ENCODE measurements around the gene SHF. TPM values are rescaled to one million over a fixed set of nuclear protein-coding genes. Genes with fewer than 3 reads are reported as not detected.
A peak's percentile ranks its signal among the peaks of the same experiment; 100 is the strongest.

The SHF gene
- total and polyA plus RNA-seq, 2 of the 8 experiments (the other 6 are each of a cell fraction or from before 2014, with no cell fraction given) = 13.1 to 26.7 TPM

- no peak overlapping the region for H3K56ac ChIP-seq (replicated peaks; ENCODE audit: insufficient read length, low read depth, low read length)
- no peak overlapping the region for H4K91ac ChIP-seq (replicated peaks; ENCODE audit: insufficient read length, low read length)
- no peak overlapping the region for H3K23ac ChIP-seq (ENCODE audit: insufficient read length)
- WGBS, 2 experiments (ENCODE audit: extremely low coverage in 1 of 2, insufficient coverage in 1 of 2, insufficient read length in 1 of 2, insufficient replicate concordance in 2 of 2, low coverage in 1 of 2, low lambda C conversion rate in 2 of 2, missing lambda C conversion rate in 1 of 2) = 47% methylated on average over 2 of the region's 2 CpGs; no CpG with 5 or more reads in 1 of the 2 experiments
- TF ChIP-seq BRCA1 (IDR thresholded peaks at IDR 0.05; ENCODE audit: low read depth, low read length) (no peak), RFX5 (IDR thresholded peaks at IDR 0.05; ENCODE audit: borderline replicate concordance, low read depth, low read length) (no peak), CTCF (IDR thresholded peaks at IDR 0.05; ENCODE audit: control extremely low read depth in 1 of 3, insufficient read depth in 1 of 3, low read depth in 1 of 3, low read length in 3 of 3) (peak in 2 of 3 experiments; percentile 48 to 52; a peak in 2 of 4 replicates), RAD21 (IDR thresholded peaks at IDR 0.05 in 1 of 2, conservative IDR thresholded peaks at IDR 0.05 in 1 of 2; ENCODE audit: low read depth in 2 of 2, low read length in 2 of 2) (peak; percentile 39 to 58; a peak in 3 of 4 replicates), SP2 (IDR thresholded peaks at IDR 0.05; ENCODE audit: low read length) (no peak)
- H2BK5ac ChIP-seq (ENCODE audit: low read depth, low read length) = no peak overlapping the region
- no peaks in the 10 kb centered on the region for H3K9me3 ChIP-seq (ENCODE audit: insufficient read depth in 2 of 2, low read depth in 1 of 2, low read length in 1 of 2)
- peaks cover 45 to 75% (median 56%) of the 10 kb centered on the region in 4 experiments for H3K27me3 ChIP-seq (replicated peaks in 1 of 4; ENCODE audit: control insufficient read depth in 3 of 4, extremely low read depth in 1 of 4, insufficient read depth in 3 of 4, low read length in 3 of 4)
- DNase-seq (ENCODE audit: low read depth in 1 of 2, low spot score in 2 of 2) (no peak), FAIRE-seq (no peak)
- no peak overlapping the region for H2AK5ac ChIP-seq (ENCODE audit: low read depth, low read length)
- ChIA-PET CTCF (ENCODE audit: partially characterized antibody) (interaction anchor here (0.7 to 6.0 kb wide), 12 partner anchors 8 to 79 kb away, joined by 3 to 57 read pairs (median 6); partner anchors contain the start of genes DUOX2 and DUOXA2), POLR2A (ENCODE audit: partially characterized antibody) (no interaction called here)
- no peak overlapping the region for H3K4me3 ChIP-seq (ENCODE audit: extremely low read depth in 1 of 4, insufficient read depth in 2 of 4, low read depth in 3 of 4, low read length in 4 of 4)
- no peak overlapping the region for H2BK12ac ChIP-seq (ENCODE audit: low read depth, low read length)
- no peaks in the 10 kb centered on the region for H3K79me2 ChIP-seq (ENCODE audit: control insufficient read depth in 1 of 2, insufficient read depth in 2 of 2, low read length in 2 of 2)
- H3K4me1 ChIP-seq (replicated peaks in 1 of 4; ENCODE audit: control insufficient read depth in 3 of 4, insufficient read depth in 4 of 4, low read length in 3 of 4) = peaks cover 0 to 6% (median 2%) of the 10 kb centered on the region in 4 experiments; a peak in 4 of 7 replicates
- no peak overlapping the region for H3K4me2 ChIP-seq (ENCODE audit: insufficient read depth in 1 of 2, low read depth in 2 of 2, low read length in 2 of 2)
- no peaks in the 10 kb centered on the region for H3K79me1 ChIP-seq (ENCODE audit: low read depth, low read length)
- H4K8ac ChIP-seq (ENCODE audit: extremely low read depth, insufficient read depth, low read length) = no peak overlapping the region
- no peak overlapping the region for H2BK20ac ChIP-seq (ENCODE audit: low read length)
- no peak overlapping the region for H3K27ac ChIP-seq (ENCODE audit: low read depth, low read length)
- H3K14ac ChIP-seq (ENCODE audit: insufficient read length) = no peak overlapping the region
- peaks cover 0 to 2% of the 10 kb centered on the region in 2 experiments for H4K20me1 ChIP-seq (replicated peaks in 1 of 2; ENCODE audit: control insufficient read depth in 1 of 2, insufficient read depth in 2 of 2, low read length in 2 of 2)
- no peaks in the 10 kb centered on the region for H3K36me3 ChIP-seq (ENCODE audit: control insufficient read depth in 2 of 4, insufficient read depth in 4 of 4, low read length in 3 of 4)
- H3K4ac ChIP-seq (replicated peaks; ENCODE audit: insufficient read length, low read depth, low read length) = no peak overlapping the region
- H3K18ac ChIP-seq (ENCODE audit: extremely low read depth, low read length) = no peak overlapping the region
- no peak overlapping the region for H2BK15ac ChIP-seq (ENCODE audit: low read length)
- no peak overlapping the region for H2BK120ac ChIP-seq (replicated peaks; ENCODE audit: low read depth, low read length)
- H4K5ac ChIP-seq (ENCODE audit: insufficient read length, low read depth, low read length) = no peak overlapping the region
- H3K23me2 ChIP-seq (ENCODE audit: low read depth, low read length) = peaks cover 5% of the 10 kb centered on the region; the same call in 1 of the 2 replicates
- H2AFZ ChIP-seq (ENCODE audit: low read length) = no peak overlapping the region
- no peak overlapping the region for H3K9ac ChIP-seq (replicated peaks in 1 of 4; ENCODE audit: extremely low read depth in 1 of 4, low read depth in 3 of 4, low read length in 3 of 4)
These were observed 61.1 kb downstream of the SHF start for GRCh38 chr15:45126535-45127158.
